ENCODE results near the gene FBXW5.

DNA sequence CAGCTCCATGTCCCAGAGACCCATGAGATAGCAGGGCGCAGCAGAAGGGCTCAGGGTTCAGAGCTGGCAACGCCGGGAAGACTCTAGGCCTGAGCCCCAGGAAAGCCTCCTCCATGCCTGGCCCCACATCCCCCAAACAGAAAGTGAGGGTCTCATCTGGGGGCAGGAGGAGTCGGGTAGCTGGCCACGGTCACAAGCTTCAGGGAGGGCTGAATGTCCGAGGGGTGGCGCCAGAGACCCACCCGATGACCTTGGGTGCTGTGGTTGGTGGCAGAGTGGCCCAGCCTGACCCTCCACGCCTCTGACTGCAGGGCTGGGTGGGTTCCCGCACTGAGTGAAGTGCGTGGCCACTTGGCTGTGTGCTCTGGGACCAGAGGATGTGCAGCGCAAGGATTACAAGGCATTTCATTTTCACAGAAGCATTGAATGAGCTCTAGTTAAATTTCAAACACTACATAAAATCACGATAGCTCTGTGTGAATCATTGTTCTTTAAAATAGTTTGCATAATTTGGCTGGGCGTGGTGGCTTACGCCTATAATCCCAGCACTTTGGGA lies 3.5 kb upstream of the FBXW5 start:
- TF ChIP-seq EZH2phosphoT487 (IDR thresholded peaks at IDR 0.05; ENCODE audit: borderline replicate concordance): no peak
- TF ChIP-seq, protein P1, sequence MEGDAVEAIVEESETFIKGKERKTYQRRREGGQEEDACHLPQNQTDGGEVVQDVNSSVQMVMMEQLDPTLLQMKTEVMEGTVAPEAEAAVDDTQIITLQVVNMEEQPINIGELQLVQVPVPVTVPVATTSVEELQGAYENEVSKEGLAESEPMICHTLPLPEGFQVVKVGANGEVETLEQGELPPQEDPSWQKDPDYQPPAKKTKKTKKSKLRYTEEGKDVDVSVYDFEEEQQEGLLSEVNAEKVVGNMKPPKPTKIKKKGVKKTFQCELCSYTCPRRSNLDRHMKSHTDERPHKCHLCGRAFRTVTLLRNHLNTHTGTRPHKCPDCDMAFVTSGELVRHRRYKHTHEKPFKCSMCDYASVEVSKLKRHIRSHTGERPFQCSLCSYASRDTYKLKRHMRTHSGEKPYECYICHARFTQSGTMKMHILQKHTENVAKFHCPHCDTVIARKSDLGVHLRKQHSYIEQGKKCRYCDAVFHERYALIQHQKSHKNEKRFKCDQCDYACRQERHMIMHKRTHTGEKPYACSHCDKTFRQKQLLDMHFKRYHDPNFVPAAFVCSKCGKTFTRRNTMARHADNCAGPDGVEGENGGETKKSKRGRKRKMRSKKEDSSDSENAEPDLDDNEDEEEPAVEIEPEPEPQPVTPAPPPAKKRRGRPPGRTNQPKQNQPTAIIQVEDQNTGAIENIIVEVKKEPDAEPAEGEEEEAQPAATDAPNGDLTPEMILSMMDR (conservative IDR thresholded peaks at IDR 0.05; ENCODE audit: low read length): peak; percentile 59
